ENCODE data around the gene GNA14.
"Not testable (repeated sequence)": the region's sequence is repeated elsewhere in the genome, so short reads cannot be mapped to it uniquely, and the experiment has no call there.

GNA14 gene

GRCh38 chr9:77440057-77440456, 208.1 kb downstream of the GNA14 start:
- DNase-seq = no peak

- DNase-seq = no peak
Observed at GRCh38 chr9:77438653-77439052, 209.5 kb downstream of the GNA14 start.

GRCh38 chr9:77435688-77436087, 212.4 kb downstream of the GNA14 start:
- DNase-seq = no peak

- no peak for DNase-seq
Observed at GRCh38 chr9:77435277-77435676, 212.8 kb downstream of the GNA14 start.

- peak; percentile 12 to 59 for DNase-seq
Observed at GRCh38 chr9:77433675-77434445, 214.3 kb downstream of the GNA14 start.

- DNase-seq = no peak
Observed at GRCh38 chr9:77432053-77432452, 216.1 kb downstream of the GNA14 start.

GRCh38 chr9:77429928-77430327, 218.2 kb downstream of the GNA14 start:
- no peak for DNase-seq

GRCh38 chr9:77427256-77427927, 220.7 kb downstream of the GNA14 start:
- DNase-seq = peak; percentile 8 to 56

GRCh38 chr9:77426712-77427111, 221.4 kb downstream of the GNA14 start:
- no peak for DNase-seq

- DNase-seq = no peak
Observed at GRCh38 chr9:77424993-77425392, 223.1 kb downstream of the GNA14 start.

GRCh38 chr9:77423841-77424240, 224.3 kb downstream of the GNA14 start:
- DNase-seq = no peak

GRCh38 chr9:77422969-77423368, 225.2 kb downstream of the GNA14 start:
- no peak for DNase-seq

GRCh38 chr9:77421506-77422265, 226.4 kb downstream of the GNA14 start:
- no peak for DNase-seq

GRCh38 chr9:77420641-77421040, 227.5 kb downstream of the GNA14 start:
- no peak for DNase-seq

- no peak for DNase-seq
Observed at GRCh38 chr9:77418226-77418625, 229.9 kb downstream of the GNA14 start.

GRCh38 chr9:77417566-77417965, 230.6 kb downstream of the GNA14 start:
- no peak for DNase-seq

- DNase-seq = not testable (repeated sequence)
Observed at GRCh38 chr9:77408521-77408920, 239.6 kb downstream of the GNA14 start.

- no peak for DNase-seq
Observed at GRCh38 chr9:77403239-77403638, 244.9 kb downstream of the GNA14 start.

- DNase-seq = no peak
Observed at GRCh38 chr9:77402286-77402685, 245.8 kb downstream of the GNA14 start.

GRCh38 chr9:77399964-77400363, 248.2 kb downstream of the GNA14 start:
- no peak for DNase-seq

- DNase-seq = not testable (repeated sequence)
Observed at GRCh38 chr9:77398581-77398980, 249.5 kb downstream of the GNA14 start.

- no peak for DNase-seq
Observed at GRCh38 chr9:77392328-77392727, 255.8 kb downstream of the GNA14 start.

- no peak for DNase-seq
Observed at GRCh38 chr9:77391834-77392233, 256.3 kb downstream of the GNA14 start.

- DNase-seq = no peak
Observed at GRCh38 chr9:77386187-77386586, 261.9 kb downstream of the GNA14 start.
